CD8-positive, alpha-beta memory T cell (primary cell): ENCODE results near the gene NR4A1. TPM values are rescaled to one million over a fixed set of nuclear protein-coding genes. Genes with fewer than 3 reads are reported as not detected.

Source experiments
- CTCF ChIA-PET: fragments of 350-600 bp; sonication (Branson Sonifier 250); formaldehyde crosslinking; loops from one replicate; lab custom pipeline; 2021; ENCODE audit warnings: antibody characterized with exemption; lab: Charles Lee
- POLR2A ChIA-PET: fragments of 350-600 bp; sonication (Branson Sonifier 250); formaldehyde crosslinking; loops from one replicate; lab custom pipeline; 2021; ENCODE audit warnings: antibody characterized with exemption; lab: Charles Lee
- DNase-seq, 5 donors: peaks; one replicate each; pipeline versions ENCODE4 v3.0.0 to v3.0.0-alpha.2; 2020 to 2022; ENCODE audit warnings: mixed read lengths in 1 of 5
- H3K27ac ChIP-seq: one replicate; pipeline ENCODE4 v1.7.0; 2013; ENCODE audit warnings: low read depth, mild to moderate bottlenecking, low read length, moderate library complexity
- H3K27me3 ChIP-seq: 2 replicates; pipeline ENCODE4 v1.7.0; 2013; ENCODE audit warnings: low read length, mild to moderate bottlenecking; ENCODE audit not compliant: insufficient read depth, poor library complexity, severe bottlenecking
- H3K36me3 ChIP-seq: 2 replicates; pipeline ENCODE4 v1.7.0; 2013; ENCODE audit warnings: mild to moderate bottlenecking, low read length, moderate library complexity; ENCODE audit not compliant: insufficient read depth
- H3K4me1 ChIP-seq: 2 replicates; pipeline ENCODE4 v1.7.0; 2013; ENCODE audit warnings: mild to moderate bottlenecking, low read length, moderate library complexity; ENCODE audit not compliant: insufficient read depth
- H3K4me3 ChIP-seq: 2 replicates; pipeline ENCODE4 v1.7.0; 2013; ENCODE audit warnings: mild to moderate bottlenecking, low read length
- H3K9me3 ChIP-seq: 2 replicates; pipeline ENCODE4 v1.7.0; 2013; ENCODE audit warnings: mild to moderate bottlenecking, low read length
- H3K27ac Mint-ChIP-seq, 8 donors: one replicate each; pipeline ENCODE4 v1.8.0; 2020 to 2021; ENCODE audit warnings: mixed read lengths in 8 of 8, mild to moderate bottlenecking in 6 of 8, inconsistent platforms in 3 of 8, moderate library complexity in 3 of 8
- H3K27me3 Mint-ChIP-seq, 2 donors: one replicate each; pipeline ENCODE4 v1.8.0; 2020 to 2021; ENCODE audit warnings: mixed read lengths in 2 of 2, mild to moderate bottlenecking in 1 of 2, moderate library complexity in 1 of 2
- H3K36me3 Mint-ChIP-seq, 3 donors: one replicate each; pipeline ENCODE4 v1.8.0; 2020 to 2021; ENCODE audit warnings: mixed read lengths in 3 of 3, inconsistent platforms in 1 of 3, mild to moderate bottlenecking in 1 of 3
- H3K4me1 Mint-ChIP-seq, 3 donors: one replicate each; pipeline ENCODE4 v1.8.0; 2020 to 2021; ENCODE audit warnings: mixed read lengths in 3 of 3, inconsistent platforms in 1 of 3, mild to moderate bottlenecking in 1 of 3
- H3K4me3 Mint-ChIP-seq, 7 donors: one replicate each; pipeline ENCODE4 v1.8.0; 2020 to 2021; ENCODE audit warnings: mixed read lengths in 7 of 7, mild to moderate bottlenecking in 6 of 7, moderate library complexity in 4 of 7, inconsistent platforms in 2 of 7
- H3K9me3 Mint-ChIP-seq, 5 donors: one replicate each; pipeline ENCODE4 v1.8.0; 2020 to 2022; ENCODE audit warnings: mixed read lengths in 5 of 5, mild to moderate bottlenecking in 3 of 5, moderate library complexity in 2 of 5, inconsistent platforms in 1 of 5
- polyA plus RNA-seq: library from polyadenylated mRNA; unstranded; fragments of 300-500 nt; fragmentation: Illumina TruSeq; gene quantifications from one replicate; pipeline ENCODE4 v1.2.3, GENCODE V29; 2021
- total RNA-seq, 2 experiments: library from RNA; stranded (reverse); gene quantifications; one replicate each; pipeline ENCODE4 v1.2.3, GENCODE V29; 2021

The NR4A1 gene
- total and polyA plus RNA-seq, 3 experiments from 2014 or later: 0.84 to 23.4 (median 20.4) TPM

- H3K4me3 Mint-ChIP-seq: no peak overlapping the region
- POLR2A ChIA-PET: no interaction called here
Measured at GRCh38 chr12:52086366-52086765, 35.1 kb downstream of the NR4A1 start.

DNA sequence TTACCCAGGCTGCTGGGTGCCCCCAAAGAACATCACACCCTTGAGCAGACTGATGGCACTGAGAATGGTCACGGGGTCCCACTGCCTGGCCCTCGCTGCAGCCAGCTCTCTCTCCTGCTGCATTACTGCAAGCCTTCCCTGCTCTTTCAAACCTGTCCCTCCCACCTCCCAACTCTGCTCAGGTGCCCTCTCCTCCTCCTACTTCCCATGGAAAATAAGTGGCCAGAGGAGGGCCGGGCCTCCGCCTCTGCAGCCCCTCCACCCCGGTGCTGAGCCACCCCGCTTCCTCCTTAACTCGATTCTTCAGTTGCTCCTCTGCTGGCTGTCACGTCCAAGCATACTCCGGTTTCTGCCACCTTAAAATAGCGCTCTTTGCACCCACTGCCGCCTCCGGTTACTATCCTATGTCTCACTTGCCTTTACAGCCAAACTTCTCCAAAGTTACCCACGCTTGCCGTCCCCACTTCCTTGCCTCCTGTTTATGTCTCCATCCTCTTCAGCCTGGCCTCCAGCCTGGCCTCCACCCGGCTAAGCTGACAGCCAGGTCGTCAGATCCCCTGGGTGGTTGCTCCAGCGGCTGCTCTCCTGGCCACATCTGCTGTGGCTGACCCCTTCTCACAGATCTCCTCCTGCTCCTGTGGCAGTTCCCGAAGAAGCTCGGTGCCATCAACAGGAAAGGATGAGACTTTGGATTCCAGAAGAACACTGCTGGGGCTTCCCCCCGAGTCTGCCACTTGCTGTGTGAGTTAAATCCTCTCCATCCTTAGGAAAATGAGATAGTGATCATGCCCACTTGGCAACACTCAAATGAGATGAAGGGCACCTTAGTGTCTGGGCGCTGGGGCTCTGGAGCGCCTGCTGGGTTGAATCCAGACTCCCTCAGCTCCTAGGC is 35.9 kb downstream of the NR4A1 start:
- Mint-ChIP-seq H3K36me3 (peaks cover 0 to 2% (median 0%) of the 10 kb centered on the region in 3 donors), H3K27me3 (peaks cover 14 to 56% of the 10 kb centered on the region in 2 donors), H3K9me3 (no peaks in the 10 kb centered on the region), H3K4me1 (peaks cover 2 to 6% (median 3%) of the 10 kb centered on the region in 3 donors), H3K27ac (no peak overlapping the region), H3K4me3 (no peak overlapping the region)
- DNase-seq: no peak
- Histone ChIP-seq H3K4me1 (peaks cover 4% of the 10 kb centered on the region), H3K36me3 (no peaks in the 10 kb centered on the region), H3K27me3 (no peaks in the 10 kb centered on the region), H3K27ac (no peak overlapping the region), H3K4me3 (no peak overlapping the region), H3K9me3 (no peaks in the 10 kb centered on the region)
- CTCF ChIA-PET: interaction anchor here (3.2 to 25.6 kb wide), 2 partner anchors 18 to 60 kb away, joined by 14 to 580 read pairs; partner anchors contain the start of gene ATG101
- POLR2A ChIA-PET: no interaction called here

More at GRCh38 chr12:52086366-52086765, 35.1 kb downstream of the NR4A1 start:
- H3K9me3 Mint-ChIP-seq: no peaks in the 10 kb centered on the region
- Histone ChIP-seq H3K9me3 (no peaks in the 10 kb centered on the region), H3K27ac (no peak overlapping the region), H3K36me3 (no peaks in the 10 kb centered on the region), H3K4me1 (peaks cover 4% of the 10 kb centered on the region), H3K4me3 (no peak overlapping the region), H3K27me3 (no peaks in the 10 kb centered on the region)
- H3K27ac Mint-ChIP-seq: peak overlapping the region in 2 of 8 donors; percentile 30 to 87
- H3K36me3 Mint-ChIP-seq: peaks cover 0 to 2% (median 0%) of the 10 kb centered on the region in 3 donors
- H3K4me1 Mint-ChIP-seq: peaks cover 2 to 6% (median 6%) of the 10 kb centered on the region in 3 donors
- CTCF ChIA-PET: interaction anchor here (3.0 to 25.6 kb wide), 3 partner anchors 17 to 94 kb away, joined by 11 to 580 read pairs (median 14); partner anchors contain the start of gene ATG101
- H3K27me3 Mint-ChIP-seq: peaks cover 14 to 48% of the 10 kb centered on the region in 2 donors
- DNase-seq: no peak

- H3K36me3 Mint-ChIP-seq: peaks cover 0 to 2% (median 0%) of the 10 kb centered on the region in 3 donors
- Histone ChIP-seq H3K4me3 (no peak overlapping the region), H3K9me3 (no peaks in the 10 kb centered on the region), H3K27me3 (no peaks in the 10 kb centered on the region), H3K4me1 (peaks cover 2% of the 10 kb centered on the region), H3K36me3 (no peaks in the 10 kb centered on the region), H3K27ac (no peak overlapping the region)
- no peak overlapping the region for H3K4me3 Mint-ChIP-seq
- no peak for DNase-seq
- no peaks in the 10 kb centered on the region for H3K9me3 Mint-ChIP-seq
- POLR2A ChIA-PET: no interaction called here
- peaks cover 2 to 5% (median 3%) of the 10 kb centered on the region in 3 donors for H3K4me1 Mint-ChIP-seq
- peak overlapping the region in 1 of 8 donors; percentile 31 for H3K27ac Mint-ChIP-seq
- H3K27me3 Mint-ChIP-seq: peaks cover 14 to 60% of the 10 kb centered on the region in 2 donors
- CTCF ChIA-PET: interaction anchor here (25.6 kb wide), 1 partner anchor 61 kb away, joined by 580 read pairs; no protein-coding TSS in a partner anchor
Measured at GRCh38 chr12:52087961-52088820, 36.9 kb downstream of the NR4A1 start.

- Mint-ChIP-seq H3K4me3 (no peak overlapping the region), H3K27me3 (peaks cover 19 to 65% of the 10 kb centered on the region in 2 donors), H3K36me3 (no peaks in the 10 kb centered on the region), H3K27ac (no peak overlapping the region), H3K9me3 (no peaks in the 10 kb centered on the region), H3K4me1 (no peaks in the 10 kb centered on the region)
- Histone ChIP-seq H3K27ac (no peak overlapping the region), H3K4me1 (no peaks in the 10 kb centered on the region), H3K36me3 (no peaks in the 10 kb centered on the region), H3K4me3 (no peak overlapping the region), H3K9me3 (no peaks in the 10 kb centered on the region), H3K27me3 (no peaks in the 10 kb centered on the region)
- ChIA-PET CTCF (interaction anchor here (25.6 kb wide), 1 partner anchor 63 kb away, joined by 580 read pairs; no protein-coding TSS in a partner anchor), POLR2A (no interaction called here)
- no peak for DNase-seq
Measured at GRCh38 chr12:52089491-52089890, 38.2 kb downstream of the NR4A1 start.

DNA sequence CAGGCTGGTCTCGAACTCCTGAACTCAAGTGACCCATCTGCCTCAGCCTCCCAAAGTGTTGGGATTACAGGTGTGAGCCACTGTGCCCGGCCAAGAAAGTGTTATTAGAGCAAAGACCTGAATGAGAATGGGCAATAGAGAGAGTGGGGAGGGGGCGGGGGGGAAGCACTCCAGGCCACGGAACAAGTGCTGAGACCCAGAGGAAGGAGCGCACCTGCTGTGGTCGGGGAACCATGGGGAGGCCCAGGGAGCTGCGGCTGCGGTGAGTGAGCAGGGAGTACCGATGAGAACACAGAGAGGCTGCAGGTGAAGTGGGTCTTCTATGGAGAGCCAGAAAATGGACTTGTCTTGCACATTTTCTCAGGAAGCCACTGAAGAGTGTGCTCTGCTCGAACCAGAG is 39.0 kb downstream of the NR4A1 start:
- Mint-ChIP-seq H3K27me3 (peaks cover 20 to 68% of the 10 kb centered on the region in 2 donors), H3K9me3 (no peaks in the 10 kb centered on the region), H3K4me1 (no peaks in the 10 kb centered on the region), H3K36me3 (no peaks in the 10 kb centered on the region), H3K27ac (peak overlapping the region in 1 of 8 donors; percentile 50), H3K4me3 (no peak overlapping the region)
- H3K27me3 ChIP-seq: no peaks in the 10 kb centered on the region
- no peak overlapping the region for H3K4me3 ChIP-seq
- H3K9me3 ChIP-seq: no peaks in the 10 kb centered on the region
- H3K36me3 ChIP-seq: no peaks in the 10 kb centered on the region
- ChIA-PET CTCF (interaction anchor here (1.2 to 2.0 kb wide), 3 partner anchors 8 to 67 kb away, joined by 3 to 13 read pairs (median 4); no protein-coding TSS in a partner anchor), POLR2A (no interaction called here)
- no peak for DNase-seq
- H3K4me1 ChIP-seq: no peaks in the 10 kb centered on the region
- H3K27ac ChIP-seq: no peak overlapping the region

DNA sequence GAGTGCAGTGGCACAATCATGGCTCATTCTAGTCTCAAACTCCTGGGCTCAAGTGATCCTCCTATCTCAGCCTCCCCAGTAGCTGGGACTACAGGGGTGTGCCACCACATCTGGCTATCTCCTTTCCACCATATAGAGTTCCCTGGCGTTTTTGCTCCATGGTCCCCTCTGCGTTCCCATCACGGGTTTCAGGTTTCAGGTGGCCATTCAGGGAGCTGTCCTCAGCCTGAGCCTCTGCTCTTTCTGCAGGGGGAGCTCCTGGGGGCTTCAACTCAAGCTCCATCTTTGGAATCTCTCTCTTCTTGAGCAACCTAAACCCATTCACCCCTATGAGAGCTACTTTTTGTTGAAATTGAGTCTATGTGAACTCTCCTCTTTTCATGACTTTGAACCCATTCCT is 39.8 kb downstream of the NR4A1 start:
- Histone ChIP-seq H3K36me3 (no peaks in the 10 kb centered on the region), H3K27ac (no peak overlapping the region), H3K4me1 (no peaks in the 10 kb centered on the region), H3K4me3 (no peak overlapping the region), H3K9me3 (no peaks in the 10 kb centered on the region), H3K27me3 (no peaks in the 10 kb centered on the region)
- CTCF ChIA-PET: interaction anchor here (0.8 to 2.0 kb wide), 4 partner anchors 9 to 68 kb away, joined by 3 to 13 read pairs (median 4); partner anchors contain the start of gene SMIM41
- Mint-ChIP-seq H3K4me1 (no peaks in the 10 kb centered on the region), H3K9me3 (no peaks in the 10 kb centered on the region), H3K27me3 (peaks cover 20 to 71% of the 10 kb centered on the region in 2 donors), H3K36me3 (no peaks in the 10 kb centered on the region), H3K27ac (no peak overlapping the region), H3K4me3 (no peak overlapping the region)
- POLR2A ChIA-PET: no interaction called here
- no peak for DNase-seq

DNA sequence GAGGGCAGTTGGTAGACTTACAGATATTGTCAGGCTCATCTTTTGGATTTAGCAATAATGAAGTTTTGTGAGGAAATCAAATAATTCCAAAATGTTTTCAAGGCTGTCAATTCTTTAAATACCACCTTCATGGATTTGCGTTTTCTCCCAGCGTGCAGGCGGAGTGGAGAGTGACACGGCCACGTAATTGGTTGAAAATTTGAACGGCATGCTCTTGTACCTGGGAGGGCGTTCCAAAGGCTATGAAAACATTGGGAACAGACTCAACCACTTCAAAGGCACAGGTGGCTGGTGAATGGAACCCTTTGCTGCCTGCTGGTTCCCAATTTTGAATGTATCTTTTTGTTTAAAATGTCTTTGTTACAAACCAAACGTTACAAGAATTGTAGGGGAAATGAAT is 40.6 kb downstream of the NR4A1 start:
- DNase-seq: no peak
- Mint-ChIP-seq H3K27me3 (peaks cover 20 to 68% of the 10 kb centered on the region in 2 donors), H3K36me3 (no peaks in the 10 kb centered on the region), H3K27ac (no peak overlapping the region), H3K9me3 (no peaks in the 10 kb centered on the region), H3K4me1 (no peaks in the 10 kb centered on the region), H3K4me3 (no peak overlapping the region)
- Histone ChIP-seq H3K36me3 (no peaks in the 10 kb centered on the region), H3K4me3 (no peak overlapping the region), H3K27ac (no peak overlapping the region), H3K27me3 (peaks cover 2% of the 10 kb centered on the region), H3K9me3 (no peaks in the 10 kb centered on the region), H3K4me1 (no peaks in the 10 kb centered on the region)
- ChIA-PET POLR2A (no interaction called here), CTCF (interaction anchor here (0.8 to 2.0 kb wide), 2 partner anchors 13 to 67 kb away, joined by 3 to 13 read pairs; partner anchors contain the start of gene SMIM41)
